HG02970 (cell line): Measurements from ENCODE around the gene CHCHD3.

Experiments used
- ATAC-seq: cut with Tn5 transposase; IDR thresholded peaks from one replicate; pipeline ENCODE4 v1.9.1; 2021; ENCODE audit warnings: mild to moderate bottlenecking, moderate library complexity, moderate number of reproducible peaks; ENCODE audit not compliant: unreplicated experiment, low FRiP score

Gene CHCHD3

DNA sequence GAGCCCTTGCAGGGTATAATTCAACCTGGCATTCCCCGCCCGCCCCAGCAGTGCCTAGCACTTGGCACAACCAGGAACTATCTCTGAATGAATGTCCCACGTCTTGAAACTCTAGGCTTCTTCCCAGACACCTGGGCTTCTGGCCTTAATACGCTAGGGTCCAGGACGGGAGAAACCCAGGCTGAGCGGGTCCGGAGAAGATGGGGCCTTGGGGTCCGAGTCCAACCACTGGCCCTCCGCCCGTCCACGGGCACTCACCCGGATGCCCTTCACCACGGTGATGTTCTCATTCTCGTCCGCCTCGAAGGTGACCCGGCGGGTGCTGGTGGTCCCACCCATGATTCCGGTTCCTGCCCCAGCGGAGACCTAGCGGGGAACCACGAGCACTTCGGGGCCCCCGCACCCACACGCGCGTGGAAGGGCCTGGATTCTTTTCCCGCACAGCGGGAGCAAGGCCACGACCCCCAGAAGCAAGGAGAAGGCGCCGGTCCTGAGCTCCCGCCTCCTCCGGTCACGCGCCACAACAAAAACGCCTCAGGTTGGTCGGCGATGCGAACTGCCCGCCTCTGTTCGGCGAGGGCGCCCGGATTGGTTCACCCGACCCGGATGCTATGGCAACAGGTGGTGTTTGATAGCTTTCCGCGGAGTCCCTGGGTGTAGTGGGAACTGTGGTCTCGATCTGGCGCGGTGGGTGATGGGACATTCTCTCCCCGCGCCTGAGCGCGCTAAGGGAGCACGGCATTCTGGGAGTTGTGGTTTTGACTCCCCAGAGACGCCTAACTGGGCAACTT, at the start of gene CHCHD3:
Gene CHCHD3, minus strand, starts transcription at position 492 of the 791 bp plus-strand sequence. Its CDS starts 153 bp downstream, at position 339.
- ATAC-seq, result peak; percentile 100

DNA sequence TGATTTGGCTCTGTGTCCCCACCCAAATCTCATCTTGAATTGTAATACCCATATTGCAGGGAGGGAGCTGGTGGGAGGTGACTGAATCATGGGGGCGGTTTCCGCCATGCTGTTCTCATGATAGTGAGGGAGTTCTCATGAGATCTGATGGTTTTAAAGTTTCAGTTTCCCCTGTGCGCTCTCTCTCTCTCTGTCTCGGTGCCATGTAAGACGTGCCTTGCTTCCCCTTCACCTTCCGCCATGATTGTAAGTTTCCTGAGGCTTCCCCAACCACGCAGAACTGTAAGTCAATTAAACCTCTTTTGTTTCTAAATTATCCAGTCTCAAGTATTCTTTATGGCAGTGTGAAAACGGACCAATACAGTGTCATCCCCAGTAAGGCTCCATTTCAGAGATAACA, 48.3 kb upstream of the CHCHD3 start:
- no peak for ATAC-seq

DNA sequence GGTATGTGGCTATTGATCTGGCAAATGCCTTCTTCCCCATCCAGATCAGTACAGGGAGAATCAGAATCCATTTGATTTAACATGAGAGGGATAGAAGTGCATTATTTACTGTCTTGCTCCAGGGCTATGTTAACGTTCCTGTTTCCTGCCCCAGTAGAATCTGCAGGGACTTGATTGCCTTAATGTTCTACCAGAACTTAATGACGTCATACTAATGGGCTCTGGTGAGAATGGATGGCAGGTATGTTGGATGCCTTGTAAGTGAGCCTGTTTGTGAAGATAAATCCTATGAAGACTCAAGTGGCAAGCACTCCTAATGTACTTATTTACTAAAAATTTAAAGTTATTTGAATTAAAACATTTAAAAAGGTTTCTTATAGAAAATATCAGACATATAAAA, 44.5 kb upstream of the CHCHD3 start:
- no peak for ATAC-seq

DNA sequence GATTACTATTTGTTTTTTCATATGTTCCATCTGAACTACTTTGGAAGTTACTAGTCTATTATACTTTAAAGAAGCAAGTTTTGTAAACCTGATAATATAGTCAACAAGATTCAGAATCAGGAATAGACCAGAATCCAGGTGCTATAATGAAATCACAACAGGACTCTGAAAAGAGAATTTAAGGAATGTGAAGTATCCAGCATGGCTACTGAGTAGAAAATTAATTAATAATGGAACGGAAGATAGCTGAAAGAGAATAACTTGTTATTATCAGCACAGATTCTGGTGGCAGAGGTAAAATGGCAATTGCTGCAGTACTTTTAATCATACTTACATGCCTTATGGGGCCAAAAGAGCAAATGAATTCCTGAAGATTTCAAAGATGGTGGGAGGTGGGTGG, 43.1 kb upstream of the CHCHD3 start:
- ATAC-seq, result no peak

DNA sequence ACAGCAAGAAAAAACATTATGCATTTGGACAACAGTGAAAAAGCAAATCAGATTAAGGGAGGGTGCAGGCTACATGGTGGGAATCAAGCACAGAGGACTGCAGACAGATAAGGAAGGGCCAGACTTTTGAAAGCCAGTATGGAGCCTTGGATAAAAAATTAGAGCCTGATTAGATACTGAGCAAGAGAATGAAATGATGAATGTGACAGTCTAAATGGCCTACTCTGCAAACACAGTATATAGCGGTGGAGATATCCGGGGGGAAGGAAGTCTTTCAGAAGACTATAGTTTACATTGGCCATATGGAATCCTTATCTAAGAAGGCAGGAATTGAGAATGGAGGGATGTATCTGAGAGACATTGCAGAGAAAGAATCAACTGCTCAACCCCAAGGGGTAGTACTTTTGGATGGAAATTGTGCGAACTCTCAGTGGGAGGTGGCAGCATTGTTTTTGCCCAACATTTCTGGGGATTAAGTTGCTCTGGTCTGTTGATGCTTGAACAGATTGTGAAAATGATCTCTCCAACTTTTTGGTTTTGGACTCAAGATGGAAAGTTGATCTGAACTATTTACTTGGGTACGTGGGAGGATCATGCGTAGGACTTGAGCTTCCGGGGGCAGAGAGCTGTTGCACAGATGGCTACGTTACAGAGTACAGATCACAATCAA, 39.4 kb upstream of the CHCHD3 start:
- ATAC-seq, result no peak

DNA sequence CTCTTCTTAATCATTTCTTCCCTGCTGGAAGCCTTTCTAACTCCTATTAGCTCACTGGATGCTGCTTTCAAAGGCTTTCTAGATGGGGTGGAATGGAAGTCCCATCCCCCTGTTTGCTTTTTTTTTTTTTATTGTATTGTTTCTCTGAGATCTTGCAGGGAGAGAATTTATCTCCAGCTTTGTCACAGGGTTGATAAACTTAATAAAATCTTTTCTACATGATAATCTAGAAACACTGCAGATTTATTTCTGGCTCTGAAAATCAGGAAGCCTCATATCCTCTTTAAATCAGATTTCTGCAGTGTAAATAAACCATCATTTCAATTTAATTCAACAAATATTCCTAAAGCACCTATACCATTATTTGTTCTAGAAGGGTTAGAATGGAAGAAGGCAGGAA, 37.2 kb upstream of the CHCHD3 start:
- ATAC-seq, result no peak

DNA sequence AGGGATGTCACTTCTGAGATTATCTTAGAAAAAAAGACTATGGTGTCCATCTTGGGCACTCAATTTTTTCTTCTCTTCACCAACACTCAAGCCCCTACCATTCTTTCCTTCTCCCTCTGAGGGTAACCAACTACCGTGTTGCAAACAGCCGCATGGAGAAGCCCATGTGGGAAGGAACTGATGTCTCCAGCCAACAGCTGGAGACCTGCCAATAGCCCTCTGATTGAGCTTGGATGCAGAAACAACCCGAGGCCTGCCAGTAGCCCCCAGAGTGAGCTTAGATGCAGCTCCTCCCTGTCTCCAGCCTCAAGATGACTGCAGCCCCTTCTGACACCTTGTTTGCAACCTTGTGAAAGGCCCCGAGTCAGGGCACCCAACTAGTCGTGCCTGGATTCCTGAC, 36.4 kb upstream of the CHCHD3 start:
- no peak for ATAC-seq

DNA sequence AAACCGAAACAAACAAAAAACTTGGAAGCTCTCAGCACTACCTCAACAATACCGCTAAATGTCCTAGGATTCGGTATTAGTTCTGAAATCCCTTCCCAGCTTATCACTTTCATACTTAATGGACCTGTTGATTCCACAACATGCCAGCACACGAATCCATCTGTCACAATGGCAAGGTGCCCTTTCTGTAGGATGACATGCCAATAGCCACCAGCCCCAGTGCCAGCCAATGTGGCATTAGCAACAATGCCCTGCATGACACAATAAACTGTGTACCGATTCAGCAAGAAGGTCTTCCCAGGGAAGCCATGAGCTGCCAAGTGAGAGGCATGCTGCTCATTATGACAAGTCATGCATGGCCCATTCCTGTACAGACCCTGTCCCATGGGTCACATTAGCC, 35.6 kb upstream of the CHCHD3 start:
- ATAC-seq, result no peak

DNA sequence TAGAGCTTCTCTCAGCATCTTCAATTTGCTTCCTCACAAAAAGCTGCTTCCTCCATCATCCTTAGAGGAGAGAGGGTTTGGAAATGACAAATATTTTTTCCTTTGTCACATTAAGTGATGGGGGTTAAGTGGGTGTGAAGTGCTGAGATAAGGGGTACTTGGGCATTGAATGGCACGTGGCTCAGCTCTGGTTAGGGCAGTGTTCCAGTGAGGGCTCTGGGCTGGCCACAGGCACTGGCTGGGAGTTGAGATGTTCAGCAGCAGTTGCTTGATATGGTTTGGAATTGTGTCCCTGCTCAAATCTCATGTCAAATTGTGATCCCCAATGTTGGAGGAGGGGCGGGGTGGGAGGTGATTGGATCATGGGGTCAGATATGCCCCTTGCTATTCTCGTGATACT, 33.7 kb upstream of the CHCHD3 start:
- no peak for ATAC-seq

DNA sequence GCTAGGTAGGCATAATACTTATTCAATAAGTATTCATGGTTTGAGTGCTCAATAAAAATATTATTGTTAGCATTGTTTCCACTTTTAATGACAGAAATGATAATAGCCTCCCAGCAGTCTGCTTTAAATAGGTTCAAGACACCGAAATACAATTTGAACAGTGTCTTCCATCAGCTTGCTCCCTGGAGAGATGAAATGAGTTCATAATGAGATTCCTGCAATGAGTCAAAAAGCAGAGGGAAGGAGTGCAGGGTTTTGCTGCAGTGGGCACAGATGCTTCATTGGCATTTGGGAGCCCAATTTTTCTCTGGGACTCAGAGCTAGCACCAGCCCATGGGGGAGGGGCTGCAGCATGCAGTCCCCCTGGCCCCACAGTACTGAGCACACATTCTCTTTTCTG, 32.6 kb upstream of the CHCHD3 start:
- ATAC-seq, result no peak

DNA sequence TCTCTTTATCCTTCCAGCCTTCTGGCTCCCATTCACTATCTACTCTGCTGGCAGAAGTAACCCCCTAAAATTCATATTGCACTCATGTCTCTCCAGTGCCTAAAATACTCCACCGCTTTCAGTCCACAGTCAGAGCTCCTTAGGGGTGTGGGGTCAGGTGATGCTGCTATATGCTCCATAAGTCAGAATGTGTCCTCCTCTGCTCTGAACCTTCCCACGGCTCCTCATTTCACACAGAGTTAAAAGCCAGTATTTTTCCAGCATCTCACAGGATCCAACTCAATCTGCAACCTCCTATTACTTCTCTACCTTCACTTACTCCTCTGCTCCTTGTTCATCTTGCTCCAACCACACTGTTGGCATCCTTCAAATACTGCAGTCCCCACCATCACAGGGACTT, 31.1 kb upstream of the CHCHD3 start:
- no peak for ATAC-seq

DNA sequence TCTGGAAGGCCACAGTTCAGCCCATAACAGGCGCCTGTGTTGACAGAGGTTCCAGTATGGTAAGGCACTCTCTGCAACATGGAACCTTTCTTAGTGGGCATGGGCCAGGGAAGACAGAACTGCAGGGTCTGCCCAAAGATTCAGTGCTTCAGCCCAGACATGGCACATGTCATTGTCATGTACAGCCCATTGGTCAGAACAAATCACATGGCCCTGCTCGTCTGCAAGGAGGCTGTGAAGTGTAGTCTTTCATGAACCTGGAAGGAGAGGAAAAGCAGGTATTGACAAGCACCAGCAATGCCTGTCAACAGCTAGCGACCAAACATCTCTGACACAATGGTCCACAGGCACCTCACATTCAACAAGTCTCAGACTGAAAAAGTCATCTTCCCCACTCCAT, 30.4 kb upstream of the CHCHD3 start:
- no peak for ATAC-seq

DNA sequence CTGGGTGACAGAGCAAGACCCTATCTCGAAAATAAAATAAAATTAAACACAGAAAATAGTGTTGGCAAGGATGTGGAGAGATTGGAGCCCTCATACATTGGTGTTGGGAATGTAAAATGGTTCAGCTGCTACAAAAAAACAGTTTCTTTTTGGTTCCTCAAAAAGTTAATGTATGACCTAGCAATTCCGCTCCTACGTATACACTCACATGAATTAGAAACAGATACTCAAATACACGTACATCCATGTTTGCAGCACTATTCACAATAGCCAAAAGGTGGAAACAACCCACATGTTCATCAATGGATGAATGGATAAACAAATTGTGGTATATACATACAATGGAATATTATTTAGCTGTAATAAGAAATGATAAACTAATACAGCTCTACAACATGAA, 28.4 kb upstream of the CHCHD3 start:
- ATAC-seq, result no peak

DNA sequence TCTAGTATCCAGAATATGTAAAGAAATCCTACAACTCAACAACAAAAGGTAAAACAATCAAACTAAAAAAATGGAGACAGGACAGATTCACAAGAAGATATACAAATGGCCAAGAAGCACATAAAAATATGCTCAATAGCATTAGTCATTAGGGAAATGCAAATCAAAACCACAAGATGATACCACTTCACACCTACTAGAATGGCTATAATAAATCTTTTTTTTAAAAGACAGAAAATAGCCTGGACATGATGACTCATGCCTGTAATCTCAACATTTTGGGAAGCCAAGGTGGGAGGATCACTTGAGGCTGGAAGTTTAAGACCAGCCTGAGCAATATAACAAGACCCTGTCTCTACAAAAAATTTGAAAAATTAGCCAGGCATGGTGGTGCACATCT, 27.9 kb upstream of the CHCHD3 start:
- ATAC-seq, result no peak

DNA sequence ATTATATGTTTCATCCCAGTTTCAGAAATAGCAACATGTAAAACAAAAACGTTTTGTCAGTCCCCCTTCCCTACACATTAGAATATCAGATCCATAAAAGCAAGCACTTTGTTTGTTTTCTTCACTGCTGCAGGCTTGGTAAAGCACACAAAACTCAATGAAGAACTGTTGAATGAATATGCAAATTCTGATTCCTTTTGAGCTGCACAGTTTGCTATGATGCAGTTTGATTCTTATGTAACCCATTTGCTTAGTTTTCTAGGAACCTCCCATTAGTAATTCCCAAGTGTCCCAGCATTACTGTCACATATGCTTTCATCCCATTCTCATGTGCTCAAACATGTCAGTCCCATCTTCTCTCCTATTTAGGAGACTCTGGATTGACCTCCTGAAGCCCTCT, 26.1 kb upstream of the CHCHD3 start:
- ATAC-seq, result no peak

DNA sequence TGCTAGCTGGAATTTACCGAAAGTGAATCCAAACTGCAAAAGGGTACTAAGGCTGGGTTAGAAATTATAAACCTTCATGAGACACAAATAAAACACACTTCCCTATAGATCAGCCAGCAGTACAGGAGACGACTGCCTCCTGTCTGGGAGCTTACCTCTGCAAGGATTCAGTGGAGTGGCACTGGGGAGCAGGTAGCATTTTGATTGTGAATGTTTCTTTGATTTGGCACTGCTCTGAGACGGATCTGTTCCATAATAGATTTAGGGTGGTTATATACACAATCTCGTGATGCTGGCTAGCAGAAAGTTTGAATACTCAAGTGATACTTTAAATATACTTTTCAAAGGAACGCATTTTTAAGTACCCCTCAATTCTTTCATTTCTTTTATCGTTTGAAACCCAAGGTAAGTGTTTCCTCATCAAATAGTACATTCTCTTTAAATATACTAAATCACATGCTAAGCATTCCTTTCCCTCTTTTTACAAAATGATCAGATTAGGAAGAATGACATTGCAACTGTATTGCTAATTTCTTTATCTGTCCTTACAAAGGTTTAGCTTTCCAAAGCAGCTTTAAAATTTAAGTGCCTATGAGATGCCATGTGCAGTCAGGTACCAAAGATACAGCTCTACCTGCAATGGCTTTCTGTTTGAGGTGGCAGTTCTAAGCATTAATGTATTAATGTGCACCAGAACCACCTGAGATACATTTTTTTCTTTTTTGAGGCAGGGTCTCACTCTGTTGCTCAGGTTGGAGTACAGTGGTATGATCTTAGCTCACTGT, 20.6 kb upstream of the CHCHD3 start:
- ATAC-seq, result no peak

DNA sequence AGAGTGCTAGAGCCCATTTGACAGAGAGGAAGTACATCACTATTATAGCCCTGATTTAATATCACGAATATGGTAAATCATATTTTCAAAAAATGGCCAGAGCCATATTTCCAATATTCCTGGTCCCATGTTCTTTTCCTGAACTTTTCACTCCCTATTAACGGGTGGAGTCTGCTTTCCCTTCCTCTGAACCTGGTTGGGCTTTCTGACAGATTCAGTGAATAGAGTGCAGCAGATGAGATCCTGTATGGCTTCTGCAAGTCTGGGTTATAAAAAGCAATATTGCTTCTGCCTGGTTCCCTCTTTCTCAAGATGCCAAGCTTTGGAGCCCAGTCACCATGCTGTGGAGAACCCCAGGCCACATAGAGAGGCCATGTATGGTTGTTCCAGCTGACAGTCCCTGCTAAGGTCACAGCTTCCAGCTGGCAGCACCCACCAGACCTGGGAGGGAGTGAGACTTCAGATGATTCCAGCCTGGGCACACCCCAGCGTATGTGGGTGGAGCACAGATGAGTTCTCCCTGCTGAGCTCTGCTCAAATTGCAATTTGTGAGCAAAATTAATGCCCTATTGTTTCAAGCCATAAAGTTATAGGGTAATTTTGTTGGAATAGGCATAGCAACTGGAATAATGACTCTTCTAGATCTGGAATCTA, 17.9 kb upstream of the CHCHD3 start:
- ATAC-seq, result no peak

DNA sequence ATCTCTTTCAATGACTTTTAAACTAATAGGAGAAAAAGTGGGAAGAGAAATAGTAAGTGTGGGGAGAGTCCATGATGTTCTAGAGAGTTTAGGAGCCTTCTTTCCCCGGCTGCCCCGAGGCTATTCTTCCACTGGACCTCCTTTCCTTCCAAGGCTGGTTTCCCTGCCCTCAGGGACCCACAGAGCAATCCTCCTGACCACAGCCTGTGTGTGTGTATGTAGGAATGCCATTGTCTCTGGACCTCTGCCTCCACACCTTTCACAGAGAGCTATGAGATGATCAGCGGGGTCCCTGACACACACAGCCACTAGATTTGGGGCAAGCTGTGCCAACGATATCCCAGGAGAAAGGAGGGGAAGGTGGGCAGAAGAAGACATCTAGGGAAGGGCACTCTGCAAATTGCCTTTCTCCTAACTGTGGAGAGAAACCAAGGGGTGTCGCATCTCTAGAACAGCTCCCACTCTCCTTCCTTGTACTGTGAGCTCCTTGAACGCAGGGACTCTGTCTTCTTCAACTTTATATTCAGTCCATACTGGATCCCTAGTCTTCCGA, 13.3 kb upstream of the CHCHD3 start:
- ATAC-seq, result no peak

DNA sequence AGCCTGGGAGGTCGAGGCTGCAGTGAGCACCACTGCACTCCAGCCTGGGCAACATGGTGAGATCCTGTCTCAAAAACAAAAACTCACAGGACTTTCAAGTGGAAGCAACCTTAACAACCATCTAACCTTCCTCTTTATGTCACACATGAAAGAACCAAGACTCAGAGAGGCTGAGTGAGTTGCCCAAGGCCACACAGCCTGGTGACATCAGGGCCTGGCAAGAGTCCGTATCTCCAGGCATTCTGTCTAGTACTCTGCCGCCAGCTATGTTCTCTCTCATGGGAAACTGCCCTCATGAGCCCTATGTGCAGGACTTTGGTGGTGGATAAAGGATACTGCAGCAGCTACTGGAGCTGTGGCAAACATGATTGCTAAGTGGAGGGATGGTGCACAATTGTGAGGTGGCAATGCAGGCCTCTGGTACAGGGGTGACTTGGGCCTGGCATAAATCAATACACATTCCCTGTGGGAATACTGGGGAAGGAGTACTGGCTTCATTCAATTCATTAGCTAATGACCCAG, 10.1 kb upstream of the CHCHD3 start:
- no peak for ATAC-seq

DNA sequence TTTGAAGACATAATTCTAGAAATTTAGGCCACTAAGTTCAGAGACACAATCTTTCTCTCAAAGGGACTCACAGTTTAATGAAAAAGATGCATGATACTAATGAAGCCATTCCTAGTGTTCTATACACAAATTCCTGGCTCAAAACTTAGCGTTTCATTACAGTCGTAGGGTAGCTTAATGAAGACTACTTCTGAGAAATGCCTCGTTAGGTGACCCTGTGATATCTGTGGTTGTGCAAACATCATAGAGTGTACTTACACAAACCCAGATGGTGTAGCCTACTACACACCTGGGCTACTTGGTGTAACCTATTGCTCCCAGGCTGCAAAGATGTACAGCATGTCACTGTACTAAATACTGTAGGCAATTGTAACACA, 488 bp upstream of the CHCHD3 start:
- ATAC-seq, result no peak
